HepG2 (cell line): ENCODE data around the gene PTCRA.

Experiments used
- ARNT ChIP-seq: fragments of 450-650 bp; IDR thresholded peaks from 2 replicates; pipeline ENCODE4 v1.6.1; 2017
- ELF3 ChIP-seq: IDR thresholded peaks from 2 replicates; pipeline ENCODE4 v1.6.1; 2016; ENCODE audit warnings: missing genetic modification reagents, missing compliant biosample characterization
- FOSL2 ChIP-seq: sonication (generic); formaldehyde crosslinking; IDR thresholded peaks from 2 replicates; pipeline ENCODE4 v1.4.0; 2020; ENCODE audit warnings: missing genetic modification reagents
- MYC ChIP-seq: sonication (generic); formaldehyde crosslinking; IDR thresholded peaks from 2 replicates; pipeline ENCODE4 v1.9.0; 2021; ENCODE audit warnings: missing genetic modification reagents, borderline replicate concordance
- REST ChIP-seq, 2 experiments: IDR thresholded peaks; 2 replicates each; pipeline ENCODE4 v1.6.1; 2011 to 2012; ENCODE audit warnings: low read length in 2 of 2, borderline replicate concordance in 1 of 2, low read depth in 1 of 2, mild to moderate bottlenecking in 1 of 2, moderate library complexity in 1 of 2
- SP5 ChIP-seq: IDR thresholded peaks from 2 replicates; pipeline ENCODE4 v1.6.1; 2016; ENCODE audit warnings: low read depth, borderline replicate concordance
- TAF1 ChIP-seq: sonication (generic); formaldehyde crosslinking; IDR thresholded peaks from 2 replicates; pipeline ENCODE4 v1.4.0; 2020; ENCODE audit warnings: missing genetic modification reagents
- USF2 ChIP-seq, 2 experiments: sonication (generic) in 1 of 2; formaldehyde crosslinking in 1 of 2; IDR thresholded peaks; 2 replicates each; pipeline versions ENCODE4 v1.5.1 to v1.6.1; 2011 to 2020; ENCODE audit warnings: borderline replicate concordance in 1 of 2, low read depth in 1 of 2, low read length in 1 of 2, mild to moderate bottlenecking in 1 of 2, missing genetic modification reagents in 1 of 2, moderate library complexity in 1 of 2
- YY1 ChIP-seq: IDR thresholded peaks from 2 replicates; pipeline ENCODE4 v1.6.1; 2011; ENCODE audit warnings: low read length, low read depth, moderate library complexity, mild to moderate bottlenecking; ENCODE audit not compliant: insufficient read depth, insufficient replicate concordance
- ZNF274 ChIP-seq: sonication (generic); formaldehyde crosslinking; IDR thresholded peaks from 2 replicates; pipeline ENCODE4 v1.5.1; 2020; ENCODE audit warnings: mild to moderate bottlenecking, missing genetic modification reagents
- ZNF382 ChIP-seq: sonication (generic); formaldehyde crosslinking; IDR thresholded peaks from 2 replicates; pipeline ENCODE4 v1.5.0; 2020; ENCODE audit warnings: missing genetic modification reagents, mild to moderate bottlenecking, borderline replicate concordance
- ZNF639 ChIP-seq: conservative IDR thresholded peaks from 2 replicates; pipeline ENCODE4 v1.6.1; 2018; ENCODE audit warnings: missing genetic modification reagents
- ZNF7 ChIP-seq: IDR thresholded peaks from 2 replicates; pipeline ENCODE4 v1.6.1; 2016; ENCODE audit warnings: missing biosample characterization, missing genetic modification reagents
- ZNF800 ChIP-seq: sonication (generic); formaldehyde crosslinking; IDR thresholded peaks from 2 replicates; pipeline ENCODE4 v1.4.0; 2020; ENCODE audit warnings: missing genetic modification reagents

GRCh38 chr6:42963179-42963854 lies 47.5 kb downstream of the PTCRA start:
- TF ChIP-seq ZNF7 (CRISPR knock-in tag) (no peak), REST (IDR thresholded peaks at IDR 0.05; ENCODE audit: borderline replicate concordance in 1 of 2, low read depth in 1 of 2, low read length in 2 of 2) (no peak), ZNF639 (CRISPR knock-in tag) (no peak), FOSL2 (no peak), USF2 (IDR thresholded peaks at IDR 0.05; ENCODE audit: low read depth, low read length) (no peak), USF2 (CRISPR knock-in tag; IDR thresholded peaks at IDR 0.05; ENCODE audit: borderline replicate concordance) (no peak), ZNF382 (CRISPR knock-in tag) (no peak), SP5 (no peak), MYC (no peak), ZNF274 (CRISPR knock-in tag) (no peak), ZNF800 (CRISPR knock-in tag) (no peak), TAF1 (CRISPR knock-in tag) (no peak), YY1 (no peak), ELF3 (CRISPR knock-in tag) (no peak), ARNT (no peak)
